Activated CD8-positive, alpha-beta memory T cell treated with anti-CD3 and anti-CD28 coated beads, Interleukin-2, amount 10 ng/mL, durations not matched to agents 7 days and 5 days (primary cell): ENCODE data around the gene CD4. TPM values are rescaled to one million over a fixed set of nuclear protein-coding genes. Genes with fewer than 3 reads are reported as not detected.

Source experiments
- ATAC-seq: fragments of 150-1000 bp; cut with Tn5 transposase; one replicate; pipeline ENCODE4 v1.10.0; 2021; ENCODE audit warnings: moderate library complexity
- CTCF ChIA-PET: fragments of 350-600 bp; sonication (Branson Sonifier 250); formaldehyde crosslinking; loops from one replicate; lab custom pipeline; 2021; ENCODE audit warnings: antibody characterized with exemption; lab: Charles Lee
- DNase-seq: peaks from one replicate; pipeline ENCODE4 v3.0.0-alpha.2; 2020
- H3K27ac Mint-ChIP-seq: one replicate; pipeline ENCODE4 v1.8.0; 2021; ENCODE audit warnings: mild to moderate bottlenecking, mixed read lengths
- H3K27me3 Mint-ChIP-seq: one replicate; pipeline ENCODE4 v1.8.0; 2021; ENCODE audit warnings: mixed read lengths
- H3K36me3 Mint-ChIP-seq: one replicate; pipeline ENCODE4 v1.8.0; 2021; ENCODE audit warnings: mild to moderate bottlenecking, mixed read lengths
- H3K4me1 Mint-ChIP-seq: one replicate; pipeline ENCODE4 v1.8.0; 2021; ENCODE audit warnings: mixed read lengths
- H3K4me3 Mint-ChIP-seq: one replicate; pipeline ENCODE4 v1.8.0; 2021; ENCODE audit warnings: mild to moderate bottlenecking, moderate library complexity, mixed read lengths
- H3K9me3 Mint-ChIP-seq: one replicate; pipeline ENCODE4 v1.8.0; 2022; ENCODE audit warnings: low read depth, mixed read lengths
- total RNA-seq, 2 experiments: library from RNA; stranded (reverse); gene quantifications; one replicate each; pipeline ENCODE4 v1.2.3, GENCODE V29; 2021

The CD4 gene
- total RNA-seq, 2 experiments from 2014 or later: 0.82 to 1.8 TPM

- peak overlapping the region; percentile 90 for H3K4me3 Mint-ChIP-seq
- CTCF ChIA-PET: interaction anchor here (0.8 to 12.3 kb wide), 10 partner anchors 7 to 130 kb away, joined by 3 to 108 read pairs (median 8); partner anchors contain the start of genes CDCA3, COPS7A, LRRC23 and MLF2
- DNase-seq (peak; percentile 92), ATAC-seq (peak; percentile 63)
- peak overlapping the region; percentile 95 for H3K27ac Mint-ChIP-seq
- H3K36me3 Mint-ChIP-seq: peaks cover 53% of the 10 kb centered on the region
- H3K9me3 Mint-ChIP-seq: no peaks in the 10 kb centered on the region
- H3K4me1 Mint-ChIP-seq: peaks cover 64% of the 10 kb centered on the region
- H3K27me3 Mint-ChIP-seq: no peaks in the 10 kb centered on the region
Observed at GRCh38 chr12:6774499-6775062, 14.7 kb upstream of the CD4 start.

DNA sequence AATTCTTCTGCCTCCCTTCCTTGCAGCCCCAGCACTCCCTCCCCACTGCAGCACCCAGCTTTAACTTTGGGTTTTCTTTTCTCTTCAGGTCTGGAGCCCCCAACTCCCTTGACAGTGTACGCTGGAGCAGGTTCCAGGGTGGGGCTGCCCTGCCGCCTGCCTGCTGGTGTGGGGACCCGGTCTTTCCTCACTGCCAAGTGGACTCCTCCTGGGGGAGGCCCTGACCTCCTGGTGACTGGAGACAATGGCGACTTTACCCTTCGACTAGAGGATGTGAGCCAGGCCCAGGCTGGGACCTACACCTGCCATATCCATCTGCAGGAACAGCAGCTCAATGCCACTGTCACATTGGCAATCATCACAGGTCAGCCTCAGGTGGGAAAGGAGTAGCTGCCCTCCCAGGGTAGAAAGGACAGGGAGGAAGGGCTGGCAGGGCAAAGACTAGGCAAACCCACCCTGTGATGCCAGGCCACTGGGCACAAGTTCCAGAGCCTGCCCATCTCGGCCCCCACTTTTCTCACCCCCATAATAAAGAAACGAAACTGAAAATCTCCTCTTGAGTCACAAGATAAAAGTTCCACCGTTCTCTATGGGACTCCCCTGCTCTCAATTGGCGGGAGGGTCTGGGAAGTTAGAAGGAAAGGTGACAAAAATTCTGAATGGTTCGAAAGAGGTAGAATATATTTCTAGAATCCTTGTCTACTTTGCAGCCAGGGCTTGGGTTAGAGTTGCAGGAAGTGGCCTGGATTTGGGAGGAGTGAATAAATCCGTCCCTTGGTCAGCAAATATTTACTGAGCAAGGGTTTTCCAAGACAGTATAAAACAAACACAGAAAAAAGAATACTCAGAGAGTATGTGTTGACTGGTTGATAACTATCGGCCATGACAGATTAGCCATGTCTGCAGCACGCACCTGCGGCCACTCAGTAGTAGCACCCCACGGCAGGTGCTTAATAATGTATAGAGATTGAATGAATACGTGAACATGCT, 13.8 kb upstream of the CD4 start:
- H3K9me3 Mint-ChIP-seq: no peaks in the 10 kb centered on the region
- H3K4me1 Mint-ChIP-seq: peaks cover 70% of the 10 kb centered on the region
- no peaks in the 10 kb centered on the region for H3K27me3 Mint-ChIP-seq
- peak overlapping the region; percentile 90 for H3K4me3 Mint-ChIP-seq
- peaks cover 52% of the 10 kb centered on the region for H3K36me3 Mint-ChIP-seq
- DNase-seq (peak; percentile 55), ATAC-seq (peak; percentile 2)
- peak overlapping the region; percentile 95 for H3K27ac Mint-ChIP-seq
- CTCF ChIA-PET: interaction anchor here (0.8 to 12.3 kb wide), 11 partner anchors 8 to 130 kb away, joined by 3 to 117 read pairs (median 10); partner anchors contain the start of genes CDCA3, COPS7A, LRRC23 and MLF2

DNA sequence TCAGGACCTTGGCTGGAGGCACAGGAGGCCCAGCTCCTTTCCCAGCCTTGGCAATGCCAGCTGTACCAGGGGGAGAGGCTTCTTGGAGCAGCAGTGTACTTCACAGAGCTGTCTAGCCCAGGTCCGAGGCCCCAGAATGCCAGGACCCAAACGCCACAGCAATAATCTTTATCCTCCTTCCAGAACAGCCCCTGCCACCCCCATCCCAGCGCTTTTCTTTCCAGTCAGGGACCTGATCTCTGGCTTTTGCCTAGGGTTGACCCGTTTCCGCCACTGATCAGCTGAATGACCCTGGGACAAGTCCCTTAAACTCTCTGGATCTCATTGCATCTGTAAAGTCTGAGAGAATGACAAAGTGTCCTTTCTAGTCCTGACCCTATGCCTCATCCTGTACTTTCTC, 11.9 kb upstream of the CD4 start:
- DNase-seq: no peak
- no peak for ATAC-seq
- Mint-ChIP-seq H3K27ac (peak overlapping the region; percentile 27), H3K9me3 (no peaks in the 10 kb centered on the region), H3K4me3 (no peak overlapping the region), H3K36me3 (peaks cover 49% of the 10 kb centered on the region), H3K27me3 (no peaks in the 10 kb centered on the region), H3K4me1 (peaks cover 60% of the 10 kb centered on the region)
- CTCF ChIA-PET: interaction anchor here (1.1 to 12.3 kb wide), 5 partner anchors 10 to 48 kb away, joined by 4 to 117 read pairs (median 10); partner anchors contain the start of genes MLF2 and PTMS

DNA sequence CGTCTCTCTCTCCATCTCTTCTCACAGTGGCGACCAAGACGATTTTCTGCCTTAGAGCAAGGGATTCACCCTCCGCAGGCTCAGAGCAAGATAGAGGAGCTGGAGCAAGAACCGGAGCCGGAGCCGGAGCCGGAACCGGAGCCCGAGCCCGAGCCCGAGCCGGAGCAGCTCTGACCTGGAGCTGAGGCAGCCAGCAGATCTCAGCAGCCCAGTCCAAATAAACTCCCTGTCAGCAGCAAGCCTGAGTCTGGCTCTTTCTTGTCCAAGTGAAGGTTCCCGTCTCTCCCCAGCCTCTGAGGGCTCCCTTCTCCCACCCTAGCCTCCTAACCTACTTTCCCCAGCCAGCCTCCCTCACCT, 11.1 kb upstream of the CD4 start:
- ATAC-seq (no peak), DNase-seq (no peak)
- peaks cover 60% of the 10 kb centered on the region for H3K4me1 Mint-ChIP-seq
- H3K36me3 Mint-ChIP-seq: peaks cover 48% of the 10 kb centered on the region
- no peaks in the 10 kb centered on the region for H3K9me3 Mint-ChIP-seq
- peak overlapping the region; percentile 52 for H3K4me3 Mint-ChIP-seq
- CTCF ChIA-PET: interaction anchor here (0.6 to 12.3 kb wide), 16 partner anchors 9 to 159 kb away, joined by 3 to 117 read pairs (median 4); partner anchors contain the start of genes COPS7A, MLF2, P3H3 and PTMS
- peak overlapping the region; percentile 80 for H3K27ac Mint-ChIP-seq
- no peaks in the 10 kb centered on the region for H3K27me3 Mint-ChIP-seq

- H3K4me3 Mint-ChIP-seq: peak overlapping the region; percentile 52
- no peaks in the 10 kb centered on the region for H3K9me3 Mint-ChIP-seq
- peak; percentile 94 for DNase-seq
- H3K36me3 Mint-ChIP-seq: peaks cover 46% of the 10 kb centered on the region
- CTCF ChIA-PET: interaction anchor here (0.6 to 12.3 kb wide), 18 partner anchors 8 to 160 kb away, joined by 3 to 117 read pairs (median 4); partner anchors contain the start of genes COPS7A, MLF2, P3H3 and PTMS
- peaks cover 60% of the 10 kb centered on the region for H3K4me1 Mint-ChIP-seq
- peak overlapping the region; percentile 80 for H3K27ac Mint-ChIP-seq
- ATAC-seq: peak; percentile 70
- H3K27me3 Mint-ChIP-seq: no peaks in the 10 kb centered on the region
Observed at GRCh38 chr12:6778574-6779550, 10.5 kb upstream of the CD4 start.

DNA sequence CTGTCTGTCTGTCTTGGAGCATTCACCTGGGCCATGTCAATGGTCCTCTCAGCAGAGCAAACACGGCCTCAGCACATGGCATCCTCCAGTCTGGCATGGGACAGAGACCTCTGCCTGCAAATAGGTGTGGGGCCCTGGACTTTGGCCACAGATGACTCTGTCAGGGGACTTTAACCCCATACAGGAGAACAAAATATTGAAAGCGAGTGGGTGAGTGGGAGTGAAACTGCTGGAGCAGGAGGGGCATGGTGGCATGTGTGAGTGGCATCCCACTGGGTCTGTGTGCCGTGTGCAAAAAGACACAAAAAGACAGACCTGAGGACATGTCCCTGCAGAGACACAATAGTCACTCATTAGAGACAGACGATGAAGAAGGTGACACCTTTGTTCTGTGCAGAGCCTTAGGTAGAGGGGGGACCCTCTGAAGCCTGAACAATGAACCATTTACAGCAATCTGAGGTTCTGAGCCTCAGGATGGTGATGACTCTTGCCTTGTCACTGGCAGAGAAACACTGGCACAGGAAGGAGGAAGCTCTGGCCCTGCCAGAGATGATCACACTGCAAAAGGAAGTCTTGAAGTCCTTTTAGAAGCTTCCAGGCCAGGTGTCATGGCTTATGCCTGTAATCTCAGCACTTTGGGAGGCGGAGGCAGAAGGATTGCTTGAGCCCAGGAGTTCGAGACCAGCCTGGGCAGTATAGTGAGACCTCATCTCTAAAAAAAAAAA, 9.5 kb upstream of the CD4 start:
- Mint-ChIP-seq H3K27me3 (no peaks in the 10 kb centered on the region), H3K4me3 (no peak overlapping the region), H3K27ac (peak overlapping the region; percentile 80), H3K9me3 (no peaks in the 10 kb centered on the region), H3K36me3 (peaks cover 37% of the 10 kb centered on the region), H3K4me1 (peaks cover 57% of the 10 kb centered on the region)
- ATAC-seq: no peak
- CTCF ChIA-PET: interaction anchor here (0.6 to 12.3 kb wide), 13 partner anchors 12 to 242 kb away, joined by 3 to 117 read pairs (median 6); partner anchors contain the start of genes COPS7A, MLF2, P3H3 and PTMS
- DNase-seq: no peak

- Mint-ChIP-seq H3K36me3 (peaks cover 30% of the 10 kb centered on the region), H3K27me3 (no peaks in the 10 kb centered on the region), H3K4me3 (no peak overlapping the region), H3K4me1 (peaks cover 53% of the 10 kb centered on the region), H3K27ac (peak overlapping the region; percentile 64), H3K9me3 (no peaks in the 10 kb centered on the region)
- CTCF ChIA-PET: interaction anchor here (0.9 to 12.3 kb wide), 12 partner anchors 12 to 243 kb away, joined by 3 to 117 read pairs (median 6); partner anchors contain the start of genes COPS7A, MLF2, P3H3 and PTMS
- ATAC-seq: no peak
- DNase-seq: no peak
Observed at GRCh38 chr12:6780573-6780972, 8.8 kb upstream of the CD4 start.

DNA sequence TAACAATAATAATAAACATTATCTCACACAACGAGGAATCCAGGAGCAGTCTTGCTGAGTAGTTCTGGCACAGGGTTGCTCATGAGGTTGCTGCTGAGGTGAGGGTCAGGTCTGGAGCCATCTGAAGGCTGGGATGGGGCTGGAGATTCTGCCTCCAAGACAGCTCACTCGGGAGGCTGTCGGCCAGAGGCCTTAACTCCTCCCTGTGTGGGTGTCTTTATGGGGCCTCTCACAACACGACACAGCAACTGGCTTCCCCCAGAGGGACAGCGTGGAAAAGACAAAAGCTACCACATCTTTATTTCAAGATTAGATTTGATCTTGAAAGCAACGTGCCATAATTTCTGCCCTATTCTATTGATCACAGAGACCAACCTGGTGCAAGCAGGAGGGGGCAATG, 7.2 kb upstream of the CD4 start:
- no peak overlapping the region for H3K27ac Mint-ChIP-seq
- ATAC-seq: no peak
- CTCF ChIA-PET: interaction anchor here (6.1 to 12.3 kb wide), 3 partner anchors 14 to 44 kb away, joined by 54 to 117 read pairs (median 108); partner anchors contain the start of genes MLF2, P3H3 and PTMS

GRCh38 chr12:6782850-6783566, 6.3 kb upstream of the CD4 start:
- ATAC-seq (no peak), DNase-seq (no peak)

More for the DNA sequence above, 7.2 kb upstream of the CD4 start:
- DNase-seq: no peak
- H3K4me3 Mint-ChIP-seq: no peak overlapping the region
- no peaks in the 10 kb centered on the region for H3K9me3 Mint-ChIP-seq
- peaks cover 14% of the 10 kb centered on the region for H3K36me3 Mint-ChIP-seq
- no peaks in the 10 kb centered on the region for H3K27me3 Mint-ChIP-seq
- peaks cover 42% of the 10 kb centered on the region for H3K4me1 Mint-ChIP-seq

DNA sequence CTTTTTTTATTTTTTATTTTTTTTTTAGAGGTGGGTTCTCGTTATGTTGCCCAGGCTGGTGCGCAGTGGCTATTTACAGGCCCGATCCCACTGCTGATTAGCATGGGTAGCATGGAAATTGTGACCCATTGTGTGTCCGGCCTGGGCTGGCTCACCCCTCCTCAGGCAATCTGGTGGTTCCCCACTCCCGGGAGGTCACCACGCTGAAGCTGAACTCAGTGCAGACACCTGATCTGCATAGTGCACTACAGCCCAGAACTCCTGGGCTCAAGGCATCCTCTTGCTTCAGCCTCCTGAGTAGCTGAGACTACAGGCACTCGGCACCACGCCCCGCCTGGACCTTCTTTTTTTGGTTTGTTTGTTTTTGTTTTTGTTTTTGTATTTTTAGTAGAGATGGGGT, 5.5 kb upstream of the CD4 start:
- Mint-ChIP-seq H3K4me3 (no peak overlapping the region), H3K27me3 (no peaks in the 10 kb centered on the region), H3K4me1 (peaks cover 25% of the 10 kb centered on the region), H3K27ac (no peak overlapping the region), H3K36me3 (no peaks in the 10 kb centered on the region), H3K9me3 (no peaks in the 10 kb centered on the region)
- no peak for DNase-seq
- CTCF ChIA-PET: interaction anchor here (1.1 to 12.3 kb wide), 5 partner anchors 16 to 53 kb away, joined by 3 to 117 read pairs (median 54); partner anchors contain the start of genes MLF2, P3H3 and PTMS
- ATAC-seq: no peak

More at GRCh38 chr12:6782850-6783566, 6.3 kb upstream of the CD4 start:
- H3K27me3 Mint-ChIP-seq: no peaks in the 10 kb centered on the region
- no peaks in the 10 kb centered on the region for H3K9me3 Mint-ChIP-seq
- H3K36me3 Mint-ChIP-seq: peaks cover 6% of the 10 kb centered on the region
- no peak overlapping the region for H3K4me3 Mint-ChIP-seq
- CTCF ChIA-PET: interaction anchor here (6.1 to 12.3 kb wide), 3 partner anchors 15 to 43 kb away, joined by 54 to 117 read pairs (median 108); partner anchors contain the start of genes MLF2, P3H3 and PTMS
- H3K4me1 Mint-ChIP-seq: peaks cover 33% of the 10 kb centered on the region
- no peak overlapping the region for H3K27ac Mint-ChIP-seq

- Mint-ChIP-seq H3K27me3 (peaks cover 1% of the 10 kb centered on the region), H3K9me3 (no peaks in the 10 kb centered on the region), H3K27ac (no peak overlapping the region), H3K36me3 (no peaks in the 10 kb centered on the region), H3K4me1 (peaks cover 23% of the 10 kb centered on the region), H3K4me3 (no peak overlapping the region)
- CTCF ChIA-PET: interaction anchor here (1.0 to 12.3 kb wide), 6 partner anchors 17 to 52 kb away, joined by 3 to 117 read pairs (median 28); partner anchors contain the start of genes MLF2, P3H3 and PTMS
- ATAC-seq (no peak), DNase-seq (no peak)
Observed at GRCh38 chr12:6784296-6784695, 5.0 kb upstream of the CD4 start.
